ENCODE measurements around the gene SLC1A7.

- TF ChIP-seq CTCF (IDR thresholded peaks at IDR 0.05), result no peak
- TF ChIP-seq EP300 (IDR thresholded peaks at IDR 0.05), result no peak
- TF ChIP-seq POLR2A (IDR thresholded peaks at IDR 0.05), result no peak
These were observed 4.7 kb downstream of the SLC1A7 start for GRCh38 chr1:53137729-53138128.

Measured in sigmoid colon (tissue), 4 donors.